Right forelimb (tissue), 1 donor: Measurements from ENCODE around the gene ARNT2.

Experiments
- DNase-seq: peaks from one replicate; pipeline ENCODE4 v3.0.0-alpha.2; 2018

Gene ARNT2

GRCh38 chr15:80442728-80443403 lies 38.7 kb downstream of the ARNT2 start:
- no peak for DNase-seq

- DNase-seq = no peak
Measured at GRCh38 chr15:80444680-80445251, 40.6 kb downstream of the ARNT2 start.

GRCh38 chr15:80445300-80446041 lies 41.3 kb downstream of the ARNT2 start:
- DNase-seq = no peak

- no peak for DNase-seq
Measured at GRCh38 chr15:80447077-80447476, 42.9 kb downstream of the ARNT2 start.

GRCh38 chr15:80449825-80450224 lies 45.6 kb downstream of the ARNT2 start:
- DNase-seq = no peak

GRCh38 chr15:80450811-80451321 lies 46.7 kb downstream of the ARNT2 start:
- no peak for DNase-seq

GRCh38 chr15:80452166-80452565 lies 48.0 kb downstream of the ARNT2 start:
- DNase-seq = no peak

- DNase-seq = no peak
Measured at GRCh38 chr15:80455051-80455648, 51.0 kb downstream of the ARNT2 start.

- DNase-seq = peak; percentile 63
Measured at GRCh38 chr15:80455668-80456442, 51.7 kb downstream of the ARNT2 start.

GRCh38 chr15:80456517-80457492 lies 52.6 kb downstream of the ARNT2 start:
- no peak for DNase-seq

GRCh38 chr15:80457896-80458295 lies 53.7 kb downstream of the ARNT2 start:
- DNase-seq = no peak

- no peak for DNase-seq
Measured at GRCh38 chr15:80458580-80458979, 54.4 kb downstream of the ARNT2 start.

GRCh38 chr15:80459380-80459779 lies 55.2 kb downstream of the ARNT2 start:
- no peak for DNase-seq

GRCh38 chr15:80459818-80460217 lies 55.6 kb downstream of the ARNT2 start:
- no peak for DNase-seq

GRCh38 chr15:80461356-80462095 lies 57.3 kb downstream of the ARNT2 start:
- no peak for DNase-seq

- no peak for DNase-seq
Measured at GRCh38 chr15:80462111-80462510, 57.9 kb downstream of the ARNT2 start.

GRCh38 chr15:80462836-80463512 lies 58.8 kb downstream of the ARNT2 start:
- no peak for DNase-seq

GRCh38 chr15:80464951-80465625 lies 60.9 kb downstream of the ARNT2 start:
- no peak for DNase-seq

GRCh38 chr15:80465626-80466005 lies 61.4 kb downstream of the ARNT2 start:
- DNase-seq = no peak

- DNase-seq = no peak
Measured at GRCh38 chr15:80466543-80466942, 62.4 kb downstream of the ARNT2 start.
